NCI-H345 (cell line): Measurements from ENCODE around the gene TRIM63.

ENCODE experiments used
- DNase-seq: peaks from one replicate; lab custom pipeline; 2025; lab: John Stamatoyannopoulos, UW

The TRIM63 gene

GRCh38 chr1:26084844-26085243 lies 17.4 kb upstream of the TRIM63 start:
- DNase-seq: no peak

GRCh38 chr1:26084091-26084561 lies 16.7 kb upstream of the TRIM63 start:
- no peak for DNase-seq

GRCh38 chr1:26083208-26083607 lies 15.8 kb upstream of the TRIM63 start:
- DNase-seq: no peak

- DNase-seq: no peak
Observed at GRCh38 chr1:26082020-26082350, 14.6 kb upstream of the TRIM63 start.

- DNase-seq: no peak
Observed at GRCh38 chr1:26081267-26082019, 14.0 kb upstream of the TRIM63 start.

GRCh38 chr1:26079960-26080814 lies 12.8 kb upstream of the TRIM63 start:
- DNase-seq: no peak

GRCh38 chr1:26079178-26079563 lies 11.7 kb upstream of the TRIM63 start:
- no peak for DNase-seq

- no peak for DNase-seq
Observed at GRCh38 chr1:26078286-26079177, 11.1 kb upstream of the TRIM63 start.

- DNase-seq: no peak
Observed at GRCh38 chr1:26077524-26077923, 10.1 kb upstream of the TRIM63 start.

GRCh38 chr1:26075421-26076144 lies 8.2 kb upstream of the TRIM63 start:
- no peak for DNase-seq

- DNase-seq: no peak
Observed at GRCh38 chr1:26072305-26072704, 4.9 kb upstream of the TRIM63 start.

GRCh38 chr1:26070963-26071342 lies 3.5 kb upstream of the TRIM63 start:
- DNase-seq: no peak

- DNase-seq: no peak
Observed at GRCh38 chr1:26070296-26070962, 3.0 kb upstream of the TRIM63 start.

GRCh38 chr1:26069941-26070295 lies 2.5 kb upstream of the TRIM63 start:
- no peak for DNase-seq

GRCh38 chr1:26066857-26067256 lies 573 bp downstream of the TRIM63 start:
- DNase-seq: no peak

GRCh38 chr1:26066160-26066559 lies 1.3 kb downstream of the TRIM63 start:
- no peak for DNase-seq

- no peak for DNase-seq
Observed at GRCh38 chr1:26064553-26064952, 2.9 kb downstream of the TRIM63 start.

GRCh38 chr1:26060832-26061574 lies 6.4 kb downstream of the TRIM63 start:
- no peak for DNase-seq

GRCh38 chr1:26059906-26060305 lies 7.5 kb downstream of the TRIM63 start:
- no peak for DNase-seq

- no peak for DNase-seq
Observed at GRCh38 chr1:26058052-26058595, 9.3 kb downstream of the TRIM63 start.
